Fibroblast of skin of left biceps (primary cell): ENCODE measurements around the gene COL16A1.

Experiments used
- DNase-seq, 2 experiments: peaks; one replicate each; pipeline ENCODE4 v3.0.0-alpha.2; 2013; ENCODE audit warnings: low read depth in 2 of 2

Gene COL16A1

DNA sequence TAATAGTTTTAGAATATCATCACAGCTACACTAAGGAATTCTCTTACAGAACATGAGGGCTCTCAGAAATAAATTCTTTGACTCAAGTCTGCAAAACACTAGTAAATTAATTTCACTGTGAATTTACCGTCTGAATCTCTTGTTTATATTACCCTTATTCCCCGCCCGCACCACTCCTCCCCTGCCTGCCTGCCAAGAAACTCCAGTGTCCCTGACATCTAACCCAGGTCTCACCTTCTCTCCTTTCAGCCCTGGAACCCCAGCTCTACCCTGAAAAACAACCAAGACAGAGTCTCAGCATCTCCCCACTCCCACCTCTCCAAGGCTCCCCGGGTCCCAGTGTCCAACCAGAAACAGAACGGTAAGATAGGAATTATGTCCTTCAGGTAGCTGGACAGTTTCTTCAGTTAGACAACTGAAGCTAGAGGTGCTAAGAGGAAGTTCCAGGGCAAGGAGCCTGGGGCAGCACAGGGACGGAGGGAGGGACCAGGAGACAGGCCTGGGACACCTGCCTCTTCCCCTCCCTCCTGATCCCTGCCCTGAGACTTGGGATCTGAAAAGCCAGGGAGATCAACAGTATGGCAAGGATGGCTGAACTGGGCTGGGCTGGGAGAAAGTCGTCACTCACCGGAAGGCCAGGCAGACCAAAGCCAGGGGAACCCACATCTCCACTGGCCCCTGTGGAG is 15.4 kb downstream of the COL16A1 start:
- no peak for DNase-seq

DNA sequence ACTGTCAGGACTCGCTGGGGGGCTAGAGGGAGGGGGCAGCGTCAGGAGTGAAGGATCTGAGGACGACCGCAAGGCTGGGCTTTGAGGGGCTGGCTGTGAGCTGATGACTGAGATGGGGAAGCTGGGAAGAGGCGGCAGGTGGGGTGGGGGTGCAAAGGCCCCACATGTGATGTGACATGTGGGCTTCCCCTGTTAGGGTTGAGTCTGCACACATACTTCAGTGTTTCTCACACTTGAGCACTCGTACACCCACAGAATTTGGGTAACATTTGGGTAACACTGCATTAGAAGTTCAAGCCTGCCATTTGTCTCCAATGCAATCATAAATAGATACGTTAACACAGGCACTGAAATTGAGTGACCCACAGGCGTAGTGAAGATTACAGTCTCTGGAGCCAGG is 16.2 kb downstream of the COL16A1 start:
- no peak for DNase-seq

DNA sequence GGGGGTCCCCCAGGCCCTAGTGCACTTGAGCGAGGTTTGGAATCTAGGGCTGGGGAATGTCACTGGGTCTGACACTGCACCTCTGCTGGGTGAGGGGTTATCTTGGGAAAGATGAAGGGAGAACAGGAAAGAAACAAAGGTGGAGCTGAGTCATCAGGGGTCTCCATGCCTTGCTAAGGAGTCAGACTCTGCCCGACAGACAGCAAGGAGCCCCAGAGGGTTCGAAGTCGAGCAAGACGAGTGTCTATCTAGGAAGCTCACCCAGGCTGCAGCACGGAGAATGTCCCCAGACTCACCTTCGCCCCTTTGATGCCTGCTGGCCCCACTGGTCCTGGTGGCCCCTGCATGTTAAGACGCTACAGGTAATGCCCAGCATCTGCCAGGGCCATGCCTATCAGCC is 18.0 kb downstream of the COL16A1 start:
- DNase-seq: no peak

DNA sequence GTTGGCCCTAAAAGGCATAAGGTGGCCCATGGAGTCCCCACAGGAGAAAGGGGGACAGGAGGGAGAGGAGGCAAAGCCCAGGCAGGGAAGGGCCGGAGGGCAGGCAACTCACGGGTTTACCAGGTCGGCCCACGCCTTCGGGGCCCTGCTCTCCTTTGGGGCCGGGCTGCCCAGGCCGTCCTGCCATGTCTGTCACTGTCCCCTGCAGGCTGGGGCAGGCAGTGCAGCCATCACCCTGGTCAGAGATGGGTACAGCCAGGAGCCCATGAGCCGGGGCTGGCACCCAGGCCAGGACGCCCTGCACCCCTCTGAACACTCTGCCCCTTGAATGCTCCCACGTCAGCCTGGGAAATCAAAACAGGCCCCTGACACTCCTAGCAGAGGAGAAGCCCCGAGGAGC is 19.8 kb downstream of the COL16A1 start:
- DNase-seq: no peak

DNA sequence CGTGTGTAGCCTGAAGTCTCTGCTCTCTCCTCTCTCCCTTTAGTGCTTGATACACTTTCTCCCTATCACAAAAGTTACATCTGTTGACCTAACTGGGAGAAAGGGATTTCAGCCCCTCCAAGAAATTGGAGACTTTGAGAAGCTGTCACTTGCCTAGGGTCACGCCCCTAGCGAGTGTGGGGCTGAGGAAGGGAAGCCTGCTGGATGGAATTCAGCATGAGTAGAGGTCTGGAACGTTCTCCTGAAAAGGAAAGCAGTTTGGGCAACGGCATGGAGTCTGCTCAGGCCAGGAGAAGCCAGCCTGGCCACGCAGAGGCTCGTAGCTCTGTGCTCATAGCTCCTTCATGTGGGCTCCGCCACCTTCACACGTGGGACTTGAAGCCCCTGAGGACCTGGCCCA is 22.4 kb downstream of the COL16A1 start:
- DNase-seq: no peak

DNA sequence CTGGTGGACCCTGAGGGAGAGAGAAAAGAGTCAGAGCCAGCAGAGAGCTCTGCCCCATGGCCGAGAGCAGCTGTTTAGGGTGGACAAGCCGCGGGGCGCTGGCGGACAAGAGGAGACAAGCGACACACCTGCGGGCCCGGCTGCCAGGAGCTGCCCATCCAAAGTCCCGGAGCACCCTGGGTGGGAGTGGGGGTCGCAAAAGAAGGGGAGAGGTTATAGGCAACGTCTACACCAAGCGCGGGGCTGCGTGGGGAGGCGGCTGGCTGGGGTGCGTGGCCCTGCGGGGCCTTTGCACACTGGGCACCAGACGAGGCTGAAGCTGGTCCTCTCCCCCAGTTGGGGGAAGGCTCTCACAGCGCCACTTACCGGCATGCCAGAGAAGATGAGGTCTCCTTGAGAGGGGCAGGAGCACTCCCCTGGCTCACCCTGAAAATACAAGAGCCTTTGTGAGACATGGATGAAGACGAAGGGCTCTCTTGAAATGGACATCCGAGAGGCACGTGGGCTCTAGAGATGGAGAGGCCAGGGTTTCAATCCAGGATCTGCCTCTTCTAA is 24.1 kb downstream of the COL16A1 start:
- no peak for DNase-seq

DNA sequence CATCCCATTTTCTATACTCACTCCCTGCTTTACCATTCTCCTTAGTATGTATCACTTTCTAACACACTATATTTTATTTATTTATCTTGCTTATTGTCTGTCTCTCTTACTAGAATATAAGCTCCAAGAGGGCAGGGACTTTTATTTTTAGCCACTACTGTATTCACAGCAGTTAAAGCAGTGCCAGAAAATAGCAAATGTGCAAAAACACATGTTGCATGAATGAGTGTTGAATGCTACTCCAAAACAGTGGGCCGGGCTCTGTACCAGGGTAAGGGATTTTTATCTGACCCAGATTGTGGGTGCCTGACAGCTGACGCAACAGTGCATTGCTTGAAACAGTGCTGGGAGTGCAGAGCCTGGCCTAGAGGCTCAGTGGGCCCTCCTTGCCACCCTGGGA is 24.7 kb downstream of the COL16A1 start:
- no peak for DNase-seq

DNA sequence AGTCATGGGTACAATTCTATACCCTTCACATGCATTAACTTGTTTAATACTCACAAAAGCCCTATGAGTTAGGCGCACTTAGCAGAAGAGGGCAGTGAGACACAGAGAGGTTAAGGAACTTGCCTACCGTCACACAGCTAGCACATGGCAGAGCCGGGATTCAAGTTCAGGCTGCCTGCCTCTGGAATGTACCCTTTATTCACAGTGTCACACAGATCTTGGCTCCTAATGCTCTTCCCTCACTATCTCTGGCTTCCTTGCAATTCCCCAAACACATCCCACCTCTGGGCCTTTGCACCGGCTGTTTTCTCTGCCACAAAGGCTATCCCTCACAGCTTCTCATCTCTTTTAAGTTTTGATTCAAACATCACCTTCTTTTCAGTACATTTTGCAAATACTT is 25.1 kb downstream of the COL16A1 start:
- no peak for DNase-seq

DNA sequence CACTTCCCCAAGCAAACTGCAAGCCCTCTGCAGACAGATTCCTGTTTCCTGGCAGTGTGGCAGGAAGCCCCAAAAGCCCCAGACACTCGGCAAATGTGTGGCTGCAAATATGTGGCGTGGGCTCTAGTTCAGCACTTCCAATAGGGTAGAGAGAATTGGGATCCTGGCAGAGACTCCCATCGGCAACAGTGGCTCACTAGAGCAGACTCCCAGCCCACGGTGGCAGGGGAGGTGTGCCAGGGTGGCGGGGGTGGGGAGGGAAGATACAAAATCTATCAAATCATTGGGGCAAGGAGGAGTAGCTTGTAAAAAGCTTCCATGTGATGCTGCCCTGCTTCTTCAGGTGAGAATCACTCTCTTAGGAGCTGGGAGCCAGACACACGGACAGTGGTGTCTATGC is 25.9 kb downstream of the COL16A1 start:
- DNase-seq: no peak

DNA sequence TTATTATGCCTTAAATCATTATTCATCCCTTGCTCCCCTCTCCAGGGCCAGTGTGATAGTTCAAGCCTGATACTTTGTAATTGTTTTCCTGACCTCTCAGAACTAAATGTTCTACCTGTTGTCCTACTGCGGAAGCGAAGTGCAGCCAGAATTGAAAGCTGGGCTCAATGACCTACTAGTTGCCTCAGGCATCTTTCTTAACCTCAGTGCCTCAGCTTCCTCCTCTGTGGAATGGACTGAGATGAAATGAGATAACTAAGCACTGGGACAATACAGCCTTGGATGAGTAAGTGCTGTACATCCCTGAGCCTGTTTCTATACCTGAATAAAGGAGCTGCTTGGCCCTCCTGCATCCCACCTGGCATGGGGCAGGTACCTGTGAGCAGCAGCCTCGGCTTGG is 26.4 kb downstream of the COL16A1 start:
- DNase-seq: no peak

DNA sequence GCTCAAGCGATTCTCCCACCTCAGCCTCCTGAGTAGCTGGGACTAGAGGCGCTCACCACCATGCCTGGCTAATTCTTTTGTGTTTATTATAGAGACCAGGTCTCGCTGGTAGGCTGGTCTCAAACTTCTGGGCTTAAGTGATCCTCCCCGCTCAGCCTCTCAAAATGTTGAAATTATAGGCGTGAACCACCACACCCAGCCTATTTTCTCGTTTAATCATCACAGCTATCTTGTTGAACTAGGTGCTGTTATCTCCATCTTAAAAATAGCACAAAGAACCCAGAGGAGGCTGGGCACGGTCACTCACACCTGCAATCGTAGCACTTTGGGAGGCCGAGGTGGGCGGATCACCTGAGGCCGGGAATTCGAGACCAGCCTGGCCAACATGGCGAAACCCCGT is 28.1 kb downstream of the COL16A1 start:
- DNase-seq: no peak

DNA sequence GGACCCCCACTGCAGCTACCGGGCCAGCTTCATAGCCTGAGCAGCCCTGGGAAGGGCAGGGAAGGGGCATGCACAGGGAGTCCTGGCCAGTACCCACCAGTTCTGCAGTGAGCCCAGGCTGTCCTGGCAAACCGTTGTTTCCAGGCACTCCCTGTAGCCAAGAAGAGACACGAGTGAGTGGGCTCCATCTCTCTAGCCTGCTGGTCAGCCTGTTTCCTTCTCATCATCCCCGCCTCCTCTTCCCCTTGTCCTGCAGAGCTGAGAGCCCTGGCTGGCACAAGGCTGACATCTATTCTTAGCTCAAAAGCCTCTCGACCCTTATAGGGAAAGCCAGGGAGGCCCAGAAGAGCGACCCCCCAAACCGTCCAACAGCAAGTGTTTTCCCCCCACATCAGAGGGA is 28.7 kb downstream of the COL16A1 start:
- DNase-seq: no peak

DNA sequence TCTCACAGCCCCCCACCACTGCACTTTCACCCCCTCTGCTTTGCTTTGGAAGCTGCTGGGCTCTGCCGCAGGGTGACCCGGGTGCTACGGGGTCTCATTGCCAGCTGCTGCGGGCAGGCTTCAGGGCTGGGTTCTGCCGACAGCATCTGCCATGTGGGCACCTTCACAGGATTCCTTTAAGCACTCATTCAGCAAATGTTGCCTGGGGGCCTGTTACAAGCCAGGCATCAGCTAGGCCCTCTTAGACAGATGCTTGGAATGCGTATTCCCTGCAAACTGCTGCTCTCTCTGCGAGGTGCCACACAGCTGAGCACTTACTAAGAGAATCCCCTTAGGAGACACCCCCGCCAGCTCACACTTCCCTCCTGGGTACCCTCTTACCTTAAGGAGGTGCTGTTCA is 29.2 kb downstream of the COL16A1 start:
- DNase-seq: no peak

DNA sequence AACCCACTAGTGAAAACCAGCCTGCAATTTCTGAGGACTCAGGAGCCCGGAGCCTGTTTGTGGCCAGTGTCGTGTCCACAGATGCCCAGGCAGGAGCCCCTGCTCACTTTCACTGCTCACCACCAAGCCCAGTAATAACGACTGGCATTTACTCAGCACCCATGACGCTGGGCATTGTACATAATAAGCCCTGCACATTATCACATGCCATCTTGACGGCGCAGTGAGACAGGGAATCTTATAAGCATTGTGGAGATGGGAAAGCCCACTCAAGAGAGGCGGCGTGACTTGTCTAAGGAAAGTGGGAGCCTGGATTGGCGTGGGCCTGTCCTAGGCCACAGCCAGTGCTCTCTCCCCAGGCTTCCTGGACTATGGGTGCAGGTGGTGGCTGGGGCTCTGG is 30.4 kb downstream of the COL16A1 start:
- no peak for DNase-seq

DNA sequence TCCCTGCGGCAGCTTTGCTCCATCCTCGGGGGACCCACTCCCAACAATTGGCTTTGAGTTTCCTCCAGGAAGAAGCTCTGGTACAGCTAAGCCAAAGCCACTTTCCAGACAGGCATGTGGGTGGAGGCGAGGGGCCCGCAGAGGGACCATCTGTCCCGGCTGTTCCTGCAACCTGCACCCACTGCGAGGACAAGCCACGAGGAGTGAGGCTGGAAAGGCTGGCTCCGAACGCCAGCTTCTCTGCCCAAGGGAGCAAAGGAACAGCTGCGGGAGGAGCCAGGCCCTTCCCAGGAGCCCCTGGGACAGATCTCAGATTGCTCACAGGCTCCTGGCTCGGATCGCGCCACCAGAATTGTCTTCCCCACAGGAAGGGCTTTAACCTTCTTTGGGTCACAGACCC is 30.8 kb downstream of the COL16A1 start:
- DNase-seq: no peak

DNA sequence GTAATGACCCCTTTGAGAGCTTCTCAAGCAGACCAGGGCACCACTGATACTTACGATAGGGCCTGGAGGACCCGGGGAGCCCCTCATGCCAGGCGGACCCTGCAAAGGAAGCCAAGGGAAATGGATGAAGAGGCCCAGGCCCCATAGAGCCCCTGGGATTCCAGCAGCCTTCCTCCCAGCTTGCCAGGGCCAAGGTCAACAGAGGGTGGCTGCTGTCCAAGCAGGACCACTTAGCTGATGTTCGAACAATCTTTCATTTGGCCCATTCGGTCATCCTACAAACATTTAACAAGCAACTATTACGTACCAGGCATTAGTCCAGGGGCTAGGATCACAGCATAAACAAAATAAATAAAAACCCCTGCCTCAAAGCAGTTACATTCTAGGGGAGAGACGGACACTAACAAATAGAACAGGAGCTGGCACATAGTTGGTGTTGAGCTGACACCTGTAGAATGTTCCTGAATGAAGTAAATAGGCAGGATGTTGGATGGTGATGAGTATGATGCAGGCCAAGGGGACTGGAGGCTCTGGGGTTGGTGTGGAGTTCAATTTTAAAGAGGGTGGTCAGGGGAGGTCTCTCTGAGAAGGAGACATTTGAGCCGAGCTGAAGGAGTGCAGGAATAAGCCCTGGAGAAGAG is 32.1 kb downstream of the COL16A1 start:
- no peak for DNase-seq

DNA sequence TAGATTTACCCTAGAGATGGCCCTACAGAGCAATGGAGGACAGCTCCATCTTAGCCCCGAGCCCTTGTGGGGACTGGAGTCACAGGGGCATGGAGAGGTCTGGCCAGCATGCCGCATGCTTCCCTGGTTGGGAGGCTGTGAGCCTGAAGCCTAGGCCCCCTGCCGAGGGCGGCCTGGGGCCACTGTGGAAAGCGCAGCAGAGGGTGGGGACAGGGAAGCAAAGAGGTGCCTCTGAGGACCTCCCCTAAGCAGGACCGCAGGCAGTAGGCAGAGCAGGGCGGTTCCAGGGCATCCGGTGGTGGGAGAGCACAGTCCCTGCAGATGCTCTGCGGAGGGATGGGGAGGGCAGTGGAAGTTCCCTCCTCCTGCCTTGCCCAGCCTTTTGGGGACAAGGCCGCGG is 32.7 kb downstream of the COL16A1 start:
- DNase-seq: no peak

DNA sequence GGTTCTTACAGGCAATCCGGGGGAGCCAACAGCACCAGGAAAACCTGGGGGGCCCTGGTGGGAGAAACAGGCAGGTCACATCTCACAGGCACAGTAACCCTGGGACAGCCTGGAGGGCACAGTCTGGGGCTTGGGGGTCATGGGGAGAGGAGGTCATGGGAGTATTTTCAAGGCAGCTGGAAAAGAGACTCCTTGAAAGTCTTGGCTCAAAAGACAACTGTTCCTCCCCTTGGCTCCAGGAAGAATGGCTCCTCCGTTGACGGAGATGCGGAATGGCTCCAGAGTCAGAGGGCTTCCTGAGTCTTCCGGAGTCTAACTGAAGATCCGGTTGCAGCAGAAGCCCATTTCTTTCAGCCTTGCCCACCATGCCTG is 33.2 kb downstream of the COL16A1 start:
- DNase-seq: no peak

DNA sequence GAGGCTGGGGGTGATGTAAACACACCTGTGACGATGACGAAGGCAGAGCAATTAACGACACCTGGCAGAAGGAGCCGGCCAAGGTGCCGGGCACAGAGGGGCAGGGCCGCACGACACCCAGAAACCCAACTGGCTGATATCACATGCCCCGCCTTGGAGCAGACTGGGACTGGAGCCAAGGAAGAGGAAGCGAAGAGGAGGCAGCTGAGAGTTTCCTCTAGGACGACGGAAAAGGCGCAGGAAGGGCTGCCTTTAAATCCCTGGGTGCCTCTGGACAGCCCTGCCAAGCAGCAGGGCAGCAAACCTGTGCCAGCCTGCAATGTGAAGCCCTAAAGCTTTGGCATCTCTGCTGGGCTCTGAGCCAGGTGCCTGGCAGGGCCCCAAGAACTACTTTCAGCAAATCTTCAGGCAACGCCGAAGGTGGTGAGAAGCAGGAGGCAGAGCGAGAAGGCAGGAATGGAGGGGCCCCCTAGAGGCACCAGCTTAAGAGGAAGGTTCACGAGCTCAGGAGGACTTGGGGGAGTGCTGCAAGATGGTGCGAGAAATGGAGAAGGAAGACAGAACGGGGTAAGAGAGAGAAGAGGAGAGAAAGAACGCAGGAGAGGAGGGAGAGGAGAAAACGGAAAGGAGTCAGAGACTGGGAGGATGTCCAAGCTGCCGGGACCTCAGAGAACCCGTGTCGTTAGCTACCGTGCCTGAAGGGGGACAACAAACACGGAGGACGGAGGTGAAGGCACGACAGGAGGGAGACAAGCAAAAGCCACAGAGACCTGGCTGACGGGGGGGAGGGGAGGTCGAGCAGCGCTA is 33.8 kb downstream of the COL16A1 start:
- DNase-seq: no peak

DNA sequence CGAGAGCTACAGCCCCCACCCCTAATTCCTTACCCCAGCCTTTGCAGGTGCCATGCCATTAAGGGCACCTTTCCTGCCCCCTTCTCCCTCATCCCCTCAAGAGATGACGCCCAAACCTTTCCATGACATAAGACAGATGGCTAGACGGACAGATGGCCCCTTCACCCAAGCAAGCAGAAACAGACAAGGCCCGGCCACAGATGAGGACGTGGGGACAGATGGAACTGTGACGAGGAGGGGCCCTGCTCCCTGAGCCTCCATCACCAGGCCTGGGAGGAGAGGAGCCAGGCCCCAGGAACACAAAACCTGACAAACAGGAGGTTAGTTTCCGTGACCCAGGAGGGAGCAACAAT is 34.4 kb downstream of the COL16A1 start:
- DNase-seq: no peak

DNA sequence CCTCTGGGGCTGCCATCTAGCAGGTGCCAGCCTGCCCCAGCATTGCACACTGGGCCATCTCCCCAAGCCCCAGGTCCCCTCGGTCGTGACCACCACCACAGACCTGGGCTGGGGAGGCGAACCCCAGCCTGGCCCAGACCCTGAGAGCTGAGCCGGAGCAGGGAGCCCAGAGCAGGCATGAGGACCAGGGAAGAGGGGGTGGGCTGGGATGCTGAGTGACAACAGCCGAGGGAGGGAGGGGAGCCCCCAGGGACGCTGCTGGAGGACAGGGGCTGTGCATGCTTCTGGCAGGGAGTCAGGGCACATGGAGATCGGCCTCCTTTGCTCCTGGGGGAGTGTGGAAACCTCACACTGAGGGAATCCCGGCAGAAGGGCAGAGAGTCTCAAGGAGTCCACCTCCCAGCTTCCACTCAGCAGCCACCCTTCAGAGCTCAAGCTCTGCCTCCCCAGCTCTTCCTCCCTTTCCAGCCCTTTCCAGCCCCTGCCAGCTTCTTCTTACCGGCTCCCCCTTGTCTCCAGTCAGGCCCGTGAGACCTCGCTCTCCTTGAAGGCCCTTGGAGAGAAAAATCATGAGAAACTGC is 35.4 kb downstream of the COL16A1 start:
- DNase-seq: no peak

DNA sequence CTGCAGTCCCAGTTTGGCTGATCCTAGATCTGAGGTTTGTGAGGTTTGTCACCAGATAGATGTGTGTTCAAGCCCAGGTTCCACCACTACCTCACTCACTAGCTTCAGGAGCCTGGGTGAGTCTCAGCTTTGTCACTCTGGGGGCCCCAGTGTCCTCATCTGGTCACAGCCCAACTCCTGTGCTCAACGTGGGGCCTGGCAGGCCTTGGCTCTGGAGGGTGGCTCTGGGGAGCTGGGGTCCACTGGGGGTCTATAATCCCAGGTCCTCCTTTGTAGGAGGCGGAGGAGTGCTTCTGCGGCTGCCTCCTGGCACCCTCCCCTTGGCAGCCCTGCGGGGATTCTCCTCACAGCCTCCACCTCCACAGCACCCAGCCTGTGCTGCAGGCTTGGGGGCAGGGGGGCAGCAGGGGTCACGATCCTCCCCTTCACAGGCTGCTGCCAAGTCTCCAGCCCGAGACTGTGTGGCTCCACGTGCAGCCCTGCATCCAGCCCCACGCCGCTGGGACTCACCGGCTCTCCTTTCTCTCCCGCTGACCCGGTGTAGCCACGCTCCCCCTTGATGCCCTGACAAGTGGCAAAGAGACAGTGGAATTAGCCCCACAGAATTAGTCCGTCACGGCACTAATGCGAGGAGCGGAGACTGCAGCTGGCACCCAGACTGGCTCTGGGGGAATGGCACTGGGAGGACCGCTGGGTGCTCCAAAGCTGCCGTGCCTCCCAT is 36.6 kb downstream of the COL16A1 start:
- no peak for DNase-seq
